GM21423 (cell line): ENCODE data around the gene SLX4IP.

Experiments used
- ATAC-seq: cut with Tn5 transposase; IDR thresholded peaks from one replicate; pipeline ENCODE4 v1.9.1; 2021; ENCODE audit warnings: mild to moderate bottlenecking, moderate library complexity; ENCODE audit not compliant: unreplicated experiment

SLX4IP gene

GRCh38 chr20:10463622-10464021, 28.5 kb downstream of the SLX4IP start:
- no peak for ATAC-seq

GRCh38 chr20:10465135-10465534, 30.0 kb downstream of the SLX4IP start:
- no peak for ATAC-seq

DNA sequence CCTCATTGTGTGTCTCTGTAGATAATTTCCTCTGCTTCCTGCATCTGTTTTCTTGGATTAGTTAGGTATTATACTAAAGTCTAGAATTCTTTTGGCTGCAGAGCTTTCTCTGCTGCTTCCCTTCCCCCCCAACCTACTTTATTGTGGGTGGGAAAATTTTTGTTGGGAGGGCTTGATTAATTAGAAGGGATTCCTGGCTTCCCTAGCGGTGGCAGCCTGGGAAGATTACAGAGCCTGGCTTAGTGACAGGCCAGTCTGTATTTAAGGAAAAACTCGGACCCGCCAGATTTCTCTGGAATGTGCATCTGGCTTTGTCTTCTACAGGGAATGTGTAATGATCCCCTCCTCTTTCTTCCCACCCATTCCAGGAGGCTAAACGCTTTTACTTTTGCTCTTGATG, 31.2 kb downstream of the SLX4IP start:
- ATAC-seq: no peak

GRCh38 chr20:10466855-10467254, 31.8 kb downstream of the SLX4IP start:
- no peak for ATAC-seq

DNA sequence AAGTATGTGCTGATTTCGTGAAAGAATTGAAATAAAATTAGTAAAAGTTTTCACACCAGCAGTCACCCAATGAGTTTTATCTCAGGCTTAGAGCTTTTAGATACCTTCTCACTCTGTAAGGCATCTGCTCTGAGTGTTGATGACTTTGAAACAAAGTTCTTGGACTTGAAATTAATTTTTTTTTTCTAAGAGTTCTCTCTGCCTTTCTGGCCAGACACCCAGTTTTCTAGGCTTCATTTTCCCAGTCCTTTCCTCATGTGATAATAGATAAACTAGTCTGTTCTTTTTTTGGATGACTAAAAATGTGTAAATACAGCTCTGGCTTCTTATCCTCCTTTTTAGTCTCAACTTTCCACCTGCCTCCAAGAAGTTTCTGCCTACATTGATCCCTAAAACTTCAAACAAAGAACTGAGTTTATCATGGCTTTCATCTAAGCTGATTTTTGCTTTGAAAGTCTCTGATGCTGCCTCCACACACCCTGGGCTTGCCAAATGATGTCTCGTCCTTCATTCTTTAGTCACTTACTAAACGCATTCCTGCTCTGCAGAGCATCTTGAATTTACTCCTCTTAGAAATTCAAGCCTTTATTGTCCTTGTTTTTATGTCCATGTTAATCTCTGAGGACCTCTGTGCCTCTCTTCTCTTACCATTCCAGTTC, 32.7 kb downstream of the SLX4IP start:
- no peak for ATAC-seq

GRCh38 chr20:10468340-10468845, 33.3 kb downstream of the SLX4IP start:
- no peak for ATAC-seq

- ATAC-seq: no peak
Observed at GRCh38 chr20:10469056-10469455, 34.0 kb downstream of the SLX4IP start.

DNA sequence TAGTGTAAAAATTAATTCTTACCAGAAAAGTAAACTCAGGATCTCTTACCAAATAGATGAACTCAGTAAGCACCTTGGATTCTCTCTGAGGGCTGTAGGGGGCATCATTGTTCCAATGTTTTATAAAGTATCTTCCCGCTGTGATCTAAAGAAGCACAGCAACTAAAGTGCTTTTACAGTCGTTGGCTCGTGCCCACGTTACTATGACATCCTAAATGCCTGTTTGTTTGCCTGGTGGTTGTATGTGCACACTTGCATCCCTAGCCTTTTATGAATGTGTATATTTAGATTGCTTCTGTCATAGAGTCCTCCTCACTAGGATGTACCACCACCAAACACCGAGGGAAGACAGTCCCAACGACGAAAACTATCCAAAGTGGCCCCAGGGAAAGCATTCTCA, 34.5 kb downstream of the SLX4IP start:
- ATAC-seq: no peak

DNA sequence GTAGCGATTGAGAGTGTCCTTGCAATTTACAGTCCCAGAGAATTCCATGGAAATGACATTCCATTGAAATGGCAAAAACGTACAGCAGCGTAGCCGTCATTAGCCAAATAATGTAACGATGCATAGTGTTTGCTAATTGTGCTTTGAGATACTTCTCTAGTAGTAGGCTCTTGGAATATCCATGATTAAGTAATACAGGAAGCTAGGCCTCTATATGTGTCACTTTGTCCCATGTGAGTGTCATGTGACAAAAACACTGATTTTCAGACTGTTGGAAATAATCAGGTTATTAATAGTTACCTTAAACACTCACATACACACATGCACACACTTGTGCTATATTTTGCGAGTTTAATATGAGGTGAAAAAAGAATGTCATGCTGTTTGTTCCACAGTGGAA, 35.2 kb downstream of the SLX4IP start:
- no peak for ATAC-seq

GRCh38 chr20:10472871-10473270, 37.8 kb downstream of the SLX4IP start:
- no peak for ATAC-seq

- no peak for ATAC-seq
Observed at GRCh38 chr20:10474606-10475184, 39.6 kb downstream of the SLX4IP start.

DNA sequence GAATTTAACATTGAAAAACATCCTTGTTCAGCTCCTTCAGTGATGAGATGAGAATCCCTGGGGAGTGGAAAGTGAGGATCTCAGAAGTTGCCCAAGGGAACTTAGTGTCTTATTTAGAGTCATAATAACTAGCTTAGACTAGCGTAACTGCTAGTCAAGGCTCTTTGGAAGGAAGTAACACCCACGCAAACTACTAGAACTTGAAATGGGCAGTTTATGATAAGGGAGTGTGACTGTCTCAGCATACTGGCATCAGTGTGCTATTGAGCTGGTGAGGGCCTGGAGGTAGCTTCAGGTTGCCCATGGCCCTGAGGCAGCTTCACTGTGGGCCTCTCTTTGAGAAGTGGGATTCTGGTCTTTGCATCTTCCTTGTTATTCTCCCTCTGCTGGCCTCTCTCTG, 40.1 kb downstream of the SLX4IP start:
- ATAC-seq: no peak

GRCh38 chr20:10476319-10476724, 41.2 kb downstream of the SLX4IP start:
- peak; percentile 85 for ATAC-seq

GRCh38 chr20:10478205-10478604, 43.1 kb downstream of the SLX4IP start:
- ATAC-seq: no peak

DNA sequence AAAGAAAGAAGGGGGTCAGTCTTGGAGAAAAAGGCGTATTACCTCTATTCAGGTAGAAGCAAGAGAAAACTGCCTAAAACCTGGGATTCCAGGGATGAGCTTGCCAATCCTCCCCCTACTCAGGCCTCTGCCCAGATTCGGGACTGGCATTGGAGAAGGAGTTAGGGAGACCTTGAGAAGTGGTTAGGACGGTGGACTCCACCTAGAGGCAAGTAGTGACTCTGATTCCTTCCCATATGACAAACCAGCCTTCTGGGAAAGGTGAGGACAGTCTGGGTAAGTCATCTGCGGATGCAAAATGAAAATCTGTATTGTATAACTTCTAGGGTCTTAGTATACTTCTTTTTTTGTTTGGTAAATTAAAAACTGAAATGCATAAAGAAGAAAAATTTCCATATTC, 43.8 kb downstream of the SLX4IP start:
- no peak for ATAC-seq

DNA sequence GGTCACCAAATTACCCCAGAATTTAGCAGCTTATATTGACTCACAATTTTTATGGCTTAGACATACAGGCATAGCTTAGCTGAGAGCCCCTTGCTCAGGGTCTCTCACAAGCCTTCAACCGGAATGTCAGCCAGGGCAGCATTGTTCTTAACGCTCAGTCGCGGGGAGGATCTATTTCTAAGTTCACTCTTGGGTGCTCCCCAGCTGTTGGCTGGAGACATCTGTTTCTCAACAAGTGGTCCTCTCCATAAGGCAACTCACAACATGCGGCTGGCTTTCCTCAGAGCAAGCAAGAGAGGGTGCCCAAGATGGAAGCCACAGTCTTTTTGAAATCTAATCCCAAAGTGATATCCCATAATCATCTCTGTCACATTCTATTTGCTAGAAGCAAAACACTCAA, 46.6 kb downstream of the SLX4IP start:
- ATAC-seq: no peak

GRCh38 chr20:10483691-10484090, 48.6 kb downstream of the SLX4IP start:
- no peak for ATAC-seq

GRCh38 chr20:10487142-10488136, 52.3 kb downstream of the SLX4IP start:
- ATAC-seq: no peak

DNA sequence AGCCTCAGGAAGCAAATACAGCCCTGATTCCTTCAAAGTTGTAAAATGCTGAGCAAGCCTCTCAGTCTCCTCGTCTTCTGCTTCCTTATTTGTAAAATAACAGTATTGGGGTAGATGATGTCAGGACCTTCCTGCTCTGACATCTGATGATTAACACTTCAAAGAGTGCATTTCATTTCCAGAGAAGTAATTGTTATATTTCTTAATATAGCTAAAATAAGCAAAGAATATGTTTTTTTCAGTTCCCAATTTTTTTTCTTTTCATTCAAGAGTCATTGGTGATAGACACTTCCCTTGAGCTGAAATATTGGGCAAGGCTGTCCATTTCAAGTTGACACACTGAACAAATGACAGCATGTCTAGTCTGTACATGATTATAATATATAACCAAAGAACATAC, 53.4 kb downstream of the SLX4IP start:
- ATAC-seq: no peak

DNA sequence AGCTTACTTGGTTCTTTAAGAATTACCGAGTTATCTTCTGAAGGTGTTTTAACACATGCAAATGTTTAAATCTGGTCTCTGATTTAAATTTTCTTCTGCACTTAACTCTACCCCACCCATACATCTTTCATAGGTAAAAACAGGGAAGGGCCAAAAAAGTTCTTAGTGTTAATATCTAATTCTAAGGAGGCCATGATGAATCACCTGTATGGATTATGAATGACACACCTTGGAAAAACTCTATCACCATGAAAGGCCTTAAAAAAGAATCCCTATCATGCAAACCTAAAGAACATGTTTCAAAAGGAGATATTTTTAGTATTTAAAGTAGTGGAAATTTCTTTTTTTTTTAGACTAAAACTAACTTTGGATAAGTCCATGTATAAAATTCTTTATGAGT, 54.7 kb downstream of the SLX4IP start:
- no peak for ATAC-seq

DNA sequence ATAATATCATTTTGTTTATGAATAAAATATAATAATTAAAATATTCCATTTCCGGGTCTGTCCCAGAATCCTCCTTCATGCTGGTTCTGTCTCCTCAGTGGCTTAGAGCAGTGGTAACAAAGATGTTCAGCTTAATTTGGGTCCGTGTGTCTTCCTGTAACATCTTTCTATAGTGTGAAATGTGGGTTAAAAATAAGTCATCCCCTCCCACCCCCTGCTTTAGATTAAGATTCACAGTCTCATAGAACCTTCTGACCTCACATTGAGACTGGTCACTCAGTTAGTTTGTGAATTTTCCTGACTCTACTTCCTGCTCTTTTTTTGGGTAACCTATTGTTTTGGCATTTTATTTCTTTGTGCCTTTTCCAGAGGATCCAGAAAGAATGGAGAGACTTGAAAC, 55.2 kb downstream of the SLX4IP start:
- no peak for ATAC-seq

DNA sequence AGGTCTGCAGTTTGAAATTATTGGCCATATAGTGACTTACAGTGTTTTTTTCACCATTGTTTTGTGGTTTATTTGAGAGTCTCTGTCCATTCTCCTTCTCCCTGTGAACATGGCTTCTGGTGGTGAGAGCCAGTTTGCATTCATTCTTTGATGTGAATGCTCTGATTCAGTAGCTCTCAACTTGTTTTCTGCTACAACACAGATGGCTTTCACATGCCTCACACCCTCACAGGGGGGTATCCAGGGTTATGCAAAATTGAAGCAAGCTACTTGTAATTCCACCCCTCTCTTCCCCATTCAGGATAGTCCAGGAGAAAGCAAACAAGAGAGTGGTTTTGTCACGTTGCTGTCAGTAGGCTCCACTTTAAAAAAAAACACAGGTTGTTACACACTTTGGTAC, 55.6 kb downstream of the SLX4IP start:
- no peak for ATAC-seq
